CD4-positive, alpha-beta T cell (primary cell): Measurements from ENCODE around the gene CHD5. TPM values are rescaled to one million over a fixed set of nuclear protein-coding genes. Genes with fewer than 3 reads are reported as not detected.

Experiments used
- ATAC-seq: fragments of 200-7000 bp; cut with Tn5 transposase; one replicate; pipeline ENCODE4 v1.10.0; 2022; ENCODE audit warnings: mild to moderate bottlenecking; ENCODE audit not compliant: poor library complexity
- CTCF ChIA-PET: fragments of 350-600 bp; sonication (Branson Sonifier 250); formaldehyde crosslinking; loops from one replicate; lab custom pipeline; 2021; ENCODE audit warnings: antibody characterized with exemption, inconsistent platforms; lab: Charles Lee
- POLR2A ChIA-PET: fragments of 350-600 bp; sonication (Branson Sonifier 250); formaldehyde crosslinking; loops from one replicate; lab custom pipeline; 2021; ENCODE audit warnings: antibody characterized with exemption, inconsistent platforms; lab: Charles Lee
- DNase-seq, 14 experiments: peaks; one replicate each; pipeline ENCODE4 v3.0.0-alpha.2; 2013 to 2020; ENCODE audit warnings: mixed read lengths in 2 of 14
- H3K27ac ChIP-seq, 2 donors: one replicate each; pipeline versions ENCODE4 v1.5.1 to v1.7.0; 2013; ENCODE audit warnings: low read length in 2 of 2, low read depth in 1 of 2, mild to moderate bottlenecking in 1 of 2
- H3K27me3 ChIP-seq, 2 experiments: 1 replicate in 1 of 2; 2 replicates in 1 of 2; pipeline versions ENCODE4 v1.6.1 to v1.7.0; 2013; ENCODE audit warnings: low read length in 2 of 2, control low read depth in 1 of 2, mild to moderate bottlenecking in 1 of 2, moderate library complexity in 1 of 2; ENCODE audit not compliant: insufficient read depth in 2 of 2, control insufficient read depth in 1 of 2
- H3K36me3 ChIP-seq: one replicate; pipeline ENCODE4 v1.6.1; 2013; ENCODE audit warnings: low read length, control low read depth; ENCODE audit not compliant: insufficient read depth
- H3K4me1 ChIP-seq: one replicate; pipeline ENCODE4 v1.6.1; 2013; ENCODE audit warnings: low read length, control low read depth; ENCODE audit not compliant: insufficient read depth
- H3K4me3 ChIP-seq: one replicate; pipeline ENCODE4 v1.5.1; 2013; ENCODE audit warnings: mild to moderate bottlenecking, low read length, moderate library complexity
- H3K9me3 ChIP-seq, 2 experiments: 1 replicate in 1 of 2; 2 replicates in 1 of 2; pipeline versions ENCODE4 v1.6.1 to v1.7.0; 2013; ENCODE audit warnings: low read length in 2 of 2, mild to moderate bottlenecking in 2 of 2, control low read depth in 1 of 2, moderate library complexity in 1 of 2; ENCODE audit not compliant: control insufficient read depth in 1 of 2, insufficient read depth in 1 of 2
- H3K27ac Mint-ChIP-seq: one replicate; pipeline ENCODE4 v1.8.0; 2020; ENCODE audit warnings: mixed read lengths
- H3K27me3 Mint-ChIP-seq: one replicate; pipeline ENCODE4 v1.8.0; 2021; ENCODE audit warnings: mixed read lengths
- H3K36me3 Mint-ChIP-seq: one replicate; pipeline ENCODE4 v1.8.0; 2021; ENCODE audit warnings: low read depth, mixed read lengths
- H3K4me1 Mint-ChIP-seq: one replicate; pipeline ENCODE4 v1.8.0; 2021; ENCODE audit warnings: low read depth, mixed read lengths
- H3K4me3 Mint-ChIP-seq: one replicate; pipeline ENCODE4 v1.8.0; 2020; ENCODE audit warnings: mild to moderate bottlenecking, mixed read lengths
- H3K9me3 Mint-ChIP-seq: one replicate; pipeline ENCODE4 v1.8.0; 2020; ENCODE audit warnings: mixed read lengths
- CTCF ChIP-seq: fragments of 200-600 bp; IDR thresholded peaks from one replicate; pipeline ENCODE4 v1.8.0; 2022; ENCODE audit warnings: antibody characterized with exemption, mild to moderate bottlenecking
- intact Hi-C, 2 experiments: fragments of 100-400 bp; cut with DNase I in 1 of 2; cut with micrococcal nuclease in 1 of 2; formaldehyde crosslinking; loops; one replicate each; pipeline versions ENCODE4 v1.15.1 to v1.9.0; 2023 to 2025; cut with DNase I, micrococcal nuclease
- total RNA-seq, 174 experiments: library from RNA in 2 of 174; stranded (reverse) in 2 of 174; gene quantifications; one replicate each; pipeline ENCODE4 v1.2.3 and lab custom pipeline; 2021 to 2026

Gene CHD5
- total RNA-seq, 2 experiments from 2014 or later = 0.25 to 0.34 TPM

- DNase-seq = no peak
- Histone ChIP-seq H3K27ac (no peak overlapping the region), H3K36me3 (peaks cover 90% of the 10 kb centered on the region), H3K9me3 (no peaks in the 10 kb centered on the region), H3K4me3 (no peak overlapping the region), H3K4me1 (no peaks in the 10 kb centered on the region), H3K27me3 (no peaks in the 10 kb centered on the region)
- no peak for ATAC-seq
- Mint-ChIP-seq H3K4me3 (no peak overlapping the region), H3K27me3 (no peaks in the 10 kb centered on the region), H3K27ac (no peak overlapping the region), H3K4me1 (no peaks in the 10 kb centered on the region), H3K9me3 (no peaks in the 10 kb centered on the region), H3K36me3 (peaks cover 58% of the 10 kb centered on the region)
- TF ChIP-seq CTCF = no peak
- CTCF ChIA-PET = no interaction called here
- intact Hi-C loops = no loop called here
- POLR2A ChIA-PET = no interaction called here
Observed at GRCh38 chr1:6075748-6076147, 104.4 kb downstream of the CHD5 start.

DNA sequence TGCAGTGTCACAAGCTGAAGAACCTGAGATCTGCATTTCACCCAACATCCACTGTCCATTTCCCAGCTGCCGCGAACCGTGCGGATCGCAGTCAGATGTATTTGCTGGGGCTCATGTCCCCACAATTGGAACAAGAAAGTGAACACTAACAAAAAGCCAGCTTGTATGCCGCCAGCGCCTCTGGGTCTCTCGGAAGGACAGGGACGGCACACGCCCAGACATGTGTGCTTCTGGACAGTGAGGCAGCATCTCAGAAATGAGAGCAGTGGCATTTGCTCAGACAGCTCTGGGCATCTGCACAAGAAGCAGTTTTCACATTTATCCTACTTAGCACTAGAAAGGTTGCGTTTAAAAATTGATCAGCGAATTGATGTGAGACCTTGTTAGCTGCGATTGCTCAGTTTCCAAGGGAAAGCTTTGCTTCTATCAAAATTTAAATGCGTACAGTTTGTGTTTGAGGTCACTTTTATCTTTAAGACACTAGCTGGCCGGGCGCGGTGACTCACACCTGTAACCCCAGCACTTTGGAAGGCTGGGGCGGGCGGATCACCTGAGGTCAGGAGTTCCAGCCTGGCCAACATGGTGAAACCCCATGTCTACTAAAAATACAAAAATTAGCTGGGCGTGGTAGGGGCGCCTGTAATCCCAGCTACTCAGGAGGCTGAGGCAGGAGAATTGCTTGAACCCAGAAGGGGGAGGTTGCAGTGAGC, 105.8 kb downstream of the CHD5 start:
- no peaks in the 10 kb centered on the region for H3K9me3 ChIP-seq
- no peaks in the 10 kb centered on the region for H3K4me1 ChIP-seq
- CTCF ChIA-PET = no interaction called here
- TF ChIP-seq CTCF = no peak
- Mint-ChIP-seq H3K36me3 (peaks cover 48% of the 10 kb centered on the region), H3K4me1 (no peaks in the 10 kb centered on the region), H3K27me3 (no peaks in the 10 kb centered on the region), H3K4me3 (no peak overlapping the region), H3K9me3 (no peaks in the 10 kb centered on the region), H3K27ac (no peak overlapping the region)
- no peaks in the 10 kb centered on the region for H3K27me3 ChIP-seq
- no peak for DNase-seq
- intact Hi-C loops = no loop called here
- POLR2A ChIA-PET = no interaction called here
- no peak overlapping the region for H3K4me3 ChIP-seq
- H3K36me3 ChIP-seq = peaks cover 80% of the 10 kb centered on the region
- ATAC-seq = no peak
- H3K27ac ChIP-seq = no peak overlapping the region

DNA sequence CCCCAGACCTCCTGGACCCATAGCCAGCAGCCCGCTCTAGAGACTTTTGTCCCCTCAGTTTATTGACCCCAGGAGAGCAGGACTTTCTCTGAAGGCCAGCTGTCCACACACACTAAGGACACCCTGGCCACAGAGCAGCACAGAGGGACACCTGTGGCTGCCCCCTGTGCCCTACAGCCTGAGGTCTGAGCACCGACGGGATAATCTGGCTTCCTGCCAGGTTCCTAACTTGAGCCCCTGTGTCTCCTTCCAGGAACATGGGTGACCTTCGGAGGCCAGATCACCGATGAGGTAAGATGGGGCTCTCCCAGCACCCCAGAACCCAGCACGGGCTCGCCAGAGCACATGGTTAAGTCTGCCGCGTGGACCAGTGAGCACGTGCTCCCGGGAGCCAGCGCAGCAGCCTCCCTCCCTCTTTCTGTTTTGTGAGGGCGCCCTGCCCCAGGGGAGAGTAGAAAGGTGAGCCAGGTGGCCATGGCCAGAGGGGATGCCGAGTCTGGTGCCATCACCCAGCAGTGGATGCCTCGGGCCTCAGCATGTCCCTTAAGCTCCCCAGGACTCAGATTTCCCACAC, 106.6 kb downstream of the CHD5 start:
- DNase-seq (no peak), ATAC-seq (no peak)
- Histone ChIP-seq H3K27ac (no peak overlapping the region), H3K27me3 (no peaks in the 10 kb centered on the region), H3K36me3 (peaks cover 80% of the 10 kb centered on the region), H3K4me3 (no peak overlapping the region), H3K4me1 (no peaks in the 10 kb centered on the region), H3K9me3 (no peaks in the 10 kb centered on the region)
- TF ChIP-seq CTCF = no peak
- Mint-ChIP-seq H3K27me3 (no peaks in the 10 kb centered on the region), H3K36me3 (peaks cover 48% of the 10 kb centered on the region), H3K27ac (no peak overlapping the region), H3K4me3 (no peak overlapping the region), H3K4me1 (no peaks in the 10 kb centered on the region), H3K9me3 (no peaks in the 10 kb centered on the region)
- CTCF ChIA-PET = no interaction called here
- POLR2A ChIA-PET = no interaction called here
- intact Hi-C loops = no loop called here
